Myometrial cell (primary cell): ENCODE results near the gene GGT5. TPM values are rescaled to one million over a fixed set of nuclear protein-coding genes. Genes with fewer than 3 reads are reported as not detected.

Experiments
- total RNA-seq: library from RNA; depleted of rRNA; stranded (reverse); fragments of >200 nt; gene quantifications from 2 replicates; pipeline ENCODE4 v1.2.3, GENCODE V29; 2015

GGT5 gene
- total RNA-seq = 16.1 and 28.3 TPM in 2 replicates

GRCh38 chr22:24245030-24245431 lies at the start of gene GGT5:
GGT5 (minus strand) TSS chr22:24245082; CDS start chr22:24244725, 357 bp downstream.

GRCh38 chr22:24270556-24271385 lies 25.9 kb upstream of the GGT5 start, which contains the start of gene SPECC1L:
SPECC1L (plus strand) TSS chr22:24270831; CDS start chr22:24302232, 31,401 bp downstream.

GRCh38 chr22:24181088-24181995 lies 63.5 kb downstream of the GGT5 start, which contains the start of gene SUSD2:
SUSD2 (plus strand) TSS chr22:24181487; CDS start chr22:24181520, 33 bp downstream.

Other genes starting within 250 kb of the GGT5 start
- not detected in 2 replicates for gene GSTT4, start 239.6 kb downstream of the GGT5 start, total RNA-seq
- 31.0 and 53.6 TPM in 2 replicates for gene CABIN1, start 233.8 kb downstream of the GGT5 start, total RNA-seq
- 13.8 and 15.9 TPM in 2 replicates for gene SUSD2, start 63.6 kb downstream of the GGT5 start, total RNA-seq
- 18.7 and 21.1 TPM in 2 replicates for gene SPECC1L, start 25.7 kb upstream of the GGT5 start, total RNA-seq
- gene ADORA2A, start 182.5 kb upstream of the GGT5 start, total RNA-seq = 0.18 TPM in 1 of 2 replicates, not detected in the other